ENCODE data around the gene NAA38. TPM values are rescaled to one million over a fixed set of nuclear protein-coding genes. Genes with fewer than 3 reads are reported as not detected.

NAA38 gene
- total and polyA plus RNA-seq, 7 experiments from 2014 or later = 22.1 to 132 (median 30.3) TPM

GRCh38 chr17:7824021-7824924 is 33.1 kb downstream of the NAA38 start:
- Histone ChIP-seq H3K4me1 (ENCODE audit: control insufficient read depth in 2 of 2, insufficient read depth in 2 of 2, low read length in 2 of 2) (no peaks in the 10 kb centered on the region), H3K27me3 (ENCODE audit: control insufficient read depth in 2 of 2, insufficient read depth in 2 of 2, low read length in 2 of 2) (no peaks in the 10 kb centered on the region), H3K9me3 (ENCODE audit: control insufficient read depth in 2 of 3, low read length in 3 of 3) (no peaks in the 10 kb centered on the region), H3K36me3 (ENCODE audit: control insufficient read depth in 2 of 3, insufficient read depth in 3 of 3, low read length in 3 of 3) (no peaks in the 10 kb centered on the region), H3K4me3 (ENCODE audit: low read length) (no peak overlapping the region), H3K27ac (ENCODE audit: low read depth, low read length) (no peak overlapping the region)
- Mint-ChIP-seq H3K27ac (peak overlapping the region in 2 of 9 donors; percentile 23 to 38), H3K27me3 (peaks cover 0 to 26% (median 0%) of the 10 kb centered on the region in 5 donors), H3K4me3 (no peak overlapping the region), H3K4me1 (peaks cover 0 to 5% (median 0%) of the 10 kb centered on the region in 7 donors), H3K9me3 (no peaks in the 10 kb centered on the region), H3K36me3 (no peaks in the 10 kb centered on the region)
- ATAC-seq (no peak), DNase-seq (no peak)
- CTCF ChIA-PET = interaction anchor here (0.7 to 2.2 kb wide), 8 partner anchors 9 to 74 kb away, joined by 3 to 8 read pairs (median 4); partner anchors contain the start of genes CYB5D1 and NAA38
- POLR2A ChIA-PET = interaction anchor here (0.8 to 1.7 kb wide), 3 partner anchors 11 to 161 kb away, joined by 3 to 7 read pairs (median 3); partner anchors contain the start of gene NAA38
- intact Hi-C loops (cut with micrococcal nuclease) = loop anchor here in 1 of 2 donors (10.0 kb wide), 1 partner anchor 79 kb away; no protein-coding TSS in a partner anchor

- Mint-ChIP-seq H3K27ac (peak overlapping the region in 1 of 9 donors; percentile 38), H3K36me3 (no peaks in the 10 kb centered on the region), H3K4me3 (no peak overlapping the region), H3K4me1 (peaks cover 0 to 5% (median 0%) of the 10 kb centered on the region in 7 donors), H3K27me3 (peaks cover 0 to 23% (median 0%) of the 10 kb centered on the region in 5 donors), H3K9me3 (no peaks in the 10 kb centered on the region)
- ChIA-PET POLR2A (interaction anchor here (0.6 kb wide), 1 partner anchor 20 kb away, joined by 3 read pairs; no protein-coding TSS in a partner anchor), CTCF (interaction anchor here (0.6 to 2.2 kb wide), 10 partner anchors 9 to 293 kb away, joined by 3 to 8 read pairs (median 4); partner anchors contain the start of genes CYB5D1 and NAA38)
- no peaks in the 10 kb centered on the region for H3K4me1 ChIP-seq (ENCODE audit: control insufficient read depth in 2 of 2, insufficient read depth in 2 of 2, low read length in 2 of 2)
- DNase-seq = no peak
- H3K9me3 ChIP-seq (ENCODE audit: control insufficient read depth in 2 of 3, low read length in 3 of 3) = no peaks in the 10 kb centered on the region
- intact Hi-C loops (cut with micrococcal nuclease) = loop anchor here in 1 of 2 donors (10.0 kb wide), 1 partner anchor 79 kb away; no protein-coding TSS in a partner anchor
- H3K27me3 ChIP-seq (ENCODE audit: control insufficient read depth in 2 of 2, insufficient read depth in 2 of 2, low read length in 2 of 2) = no peaks in the 10 kb centered on the region
- no peaks in the 10 kb centered on the region for H3K36me3 ChIP-seq (ENCODE audit: control insufficient read depth in 2 of 3, insufficient read depth in 3 of 3, low read length in 3 of 3)
- no peak overlapping the region for H3K4me3 ChIP-seq (ENCODE audit: low read length)
- no peak overlapping the region for H3K27ac ChIP-seq (ENCODE audit: low read depth, low read length)
- ATAC-seq = no peak
Measured at GRCh38 chr17:7823581-7824001, 33.8 kb downstream of the NAA38 start.

GRCh38 chr17:7822126-7822525 is 35.2 kb downstream of the NAA38 start:
- no peak overlapping the region for H3K4me3 ChIP-seq (ENCODE audit: low read length)
- H3K4me1 ChIP-seq (ENCODE audit: control insufficient read depth in 2 of 2, insufficient read depth in 2 of 2, low read length in 2 of 2) = no peaks in the 10 kb centered on the region
- CTCF ChIA-PET = interaction anchor here (1.0 to 2.2 kb wide), 5 partner anchors 11 to 219 kb away, joined by 3 to 9 read pairs (median 5); no protein-coding TSS in a partner anchor
- peaks cover 0 to 5% (median 0%) of the 10 kb centered on the region in 7 donors for H3K4me1 Mint-ChIP-seq
- DNase-seq (no peak), ATAC-seq (no peak)
- H3K9me3 Mint-ChIP-seq = no peaks in the 10 kb centered on the region
- no peaks in the 10 kb centered on the region for H3K27me3 ChIP-seq (ENCODE audit: control insufficient read depth in 2 of 2, insufficient read depth in 2 of 2, low read length in 2 of 2)
- no peaks in the 10 kb centered on the region for H3K36me3 Mint-ChIP-seq
- H3K36me3 ChIP-seq (ENCODE audit: control insufficient read depth in 2 of 3, insufficient read depth in 3 of 3, low read length in 3 of 3) = no peaks in the 10 kb centered on the region
- POLR2A ChIA-PET = no interaction called here
- peak overlapping the region in 1 of 9 donors; percentile 10 for H3K27ac Mint-ChIP-seq
- no peak overlapping the region for H3K4me3 Mint-ChIP-seq
- intact Hi-C loops (cut with micrococcal nuclease) = loop anchor here (1.0 to 10.0 kb wide), 9 partner anchors 11 to 235 kb away; partner anchors contain the start of genes KDM6B (in 1 of the 2) and NAA38 (in 1 of the 2)
- peaks cover 0 to 15% (median 0%) of the 10 kb centered on the region in 5 donors for H3K27me3 Mint-ChIP-seq
- no peak overlapping the region for H3K27ac ChIP-seq (ENCODE audit: low read depth, low read length)
- H3K9me3 ChIP-seq (ENCODE audit: control insufficient read depth in 2 of 3, low read length in 3 of 3) = no peaks in the 10 kb centered on the region

GRCh38 chr17:7820231-7820630 is 37.1 kb downstream of the NAA38 start:
- intact Hi-C loops (cut with micrococcal nuclease) = loop anchor here in 1 of 2 donors (10.0 kb wide), 1 partner anchor 75 kb away; no protein-coding TSS in a partner anchor
- Histone ChIP-seq H3K4me1 (ENCODE audit: control insufficient read depth in 2 of 2, insufficient read depth in 2 of 2, low read length in 2 of 2) (no peaks in the 10 kb centered on the region), H3K9me3 (ENCODE audit: control insufficient read depth in 2 of 3, low read length in 3 of 3) (no peaks in the 10 kb centered on the region), H3K27ac (ENCODE audit: low read depth, low read length) (no peak overlapping the region), H3K27me3 (ENCODE audit: control insufficient read depth in 2 of 2, insufficient read depth in 2 of 2, low read length in 2 of 2) (no peaks in the 10 kb centered on the region), H3K4me3 (ENCODE audit: low read length) (no peak overlapping the region), H3K36me3 (ENCODE audit: control insufficient read depth in 2 of 3, insufficient read depth in 3 of 3, low read length in 3 of 3) (no peaks in the 10 kb centered on the region)
- Mint-ChIP-seq H3K9me3 (no peaks in the 10 kb centered on the region), H3K27me3 (peaks cover 0 to 5% (median 0%) of the 10 kb centered on the region in 5 donors), H3K4me1 (peaks cover 0 to 5% (median 0%) of the 10 kb centered on the region in 7 donors), H3K36me3 (no peaks in the 10 kb centered on the region), H3K27ac (no peak overlapping the region), H3K4me3 (no peak overlapping the region)
- ChIA-PET CTCF (interaction anchor here (2.0 kb wide), 1 partner anchor 18 kb away, joined by 5 read pairs; no protein-coding TSS in a partner anchor), POLR2A (interaction anchor here (1.0 kb wide), 1 partner anchor 15 kb away, joined by 3 read pairs; no protein-coding TSS in a partner anchor)
- ATAC-seq = no peak
- no peak for DNase-seq

- Histone ChIP-seq H3K27me3 (ENCODE audit: control insufficient read depth in 2 of 2, insufficient read depth in 2 of 2, low read length in 2 of 2) (no peaks in the 10 kb centered on the region), H3K9me3 (ENCODE audit: control insufficient read depth in 2 of 3, low read length in 3 of 3) (no peaks in the 10 kb centered on the region), H3K4me3 (ENCODE audit: low read length) (no peak overlapping the region), H3K36me3 (ENCODE audit: control insufficient read depth in 2 of 3, insufficient read depth in 3 of 3, low read length in 3 of 3) (no peaks in the 10 kb centered on the region), H3K27ac (ENCODE audit: low read depth, low read length) (no peak overlapping the region), H3K4me1 (ENCODE audit: control insufficient read depth in 2 of 2, insufficient read depth in 2 of 2, low read length in 2 of 2) (no peaks in the 10 kb centered on the region)
- DNase-seq (no peak), ATAC-seq (no peak)
- Mint-ChIP-seq H3K27ac (no peak overlapping the region), H3K36me3 (no peaks in the 10 kb centered on the region), H3K4me3 (no peak overlapping the region), H3K4me1 (peaks cover 0 to 5% (median 0%) of the 10 kb centered on the region in 7 donors), H3K27me3 (peaks cover 0 to 4% (median 0%) of the 10 kb centered on the region in 5 donors), H3K9me3 (no peaks in the 10 kb centered on the region)
- CTCF ChIA-PET = interaction anchor here (0.6 kb wide), 2 partner anchors 9 to 13 kb away, joined by 3 to 4 read pairs; no protein-coding TSS in a partner anchor
- POLR2A ChIA-PET = no interaction called here
- intact Hi-C loops (cut with micrococcal nuclease) = no loop called here
Measured at GRCh38 chr17:7818746-7819645, 38.4 kb downstream of the NAA38 start.

- H3K4me1 Mint-ChIP-seq = peaks cover 0 to 5% (median 0%) of the 10 kb centered on the region in 7 donors
- no peaks in the 10 kb centered on the region for H3K9me3 ChIP-seq (ENCODE audit: control insufficient read depth in 2 of 3, low read length in 3 of 3)
- no peak overlapping the region for H3K4me3 Mint-ChIP-seq
- H3K36me3 ChIP-seq (ENCODE audit: control insufficient read depth in 2 of 3, insufficient read depth in 3 of 3, low read length in 3 of 3) = no peaks in the 10 kb centered on the region
- no peak overlapping the region for H3K27ac ChIP-seq (ENCODE audit: low read depth, low read length)
- no peaks in the 10 kb centered on the region for H3K27me3 ChIP-seq (ENCODE audit: control insufficient read depth in 2 of 2, insufficient read depth in 2 of 2, low read length in 2 of 2)
- no peaks in the 10 kb centered on the region for H3K36me3 Mint-ChIP-seq
- DNase-seq (no peak), ATAC-seq (no peak)
- no peaks in the 10 kb centered on the region for H3K4me1 ChIP-seq (ENCODE audit: control insufficient read depth in 2 of 2, insufficient read depth in 2 of 2, low read length in 2 of 2)
- H3K9me3 Mint-ChIP-seq = no peaks in the 10 kb centered on the region
- intact Hi-C loops (cut with micrococcal nuclease) = no loop called here
- ChIA-PET CTCF (interaction anchor here (0.6 kb wide), 1 partner anchor 10 kb away, joined by 4 read pairs; no protein-coding TSS in a partner anchor), POLR2A (no interaction called here)
- peaks cover 0 to 4% (median 0%) of the 10 kb centered on the region in 5 donors for H3K27me3 Mint-ChIP-seq
- no peak overlapping the region for H3K4me3 ChIP-seq (ENCODE audit: low read length)
- no peak overlapping the region for H3K27ac Mint-ChIP-seq
Measured at GRCh38 chr17:7818026-7818425, 39.3 kb downstream of the NAA38 start.

All from naive thymus-derived CD4-positive, alpha-beta T cell (primary cell).